K562 (cell line): Measurements from ENCODE around the gene MERTK.

Experiments used
- CHD4 ChIP-seq: fragments of 200-600 bp; sonication (generic); IDR thresholded peaks from 3 replicates; pipeline ENCODE4 v1.6.1; 2012; ENCODE audit warnings: low read depth, mild to moderate bottlenecking, mixed read lengths, low read length, inconsistent platforms; ENCODE audit not compliant: insufficient read depth, insufficient replicate concordance, poor library complexity, severe bottlenecking
- MAZ ChIP-seq, 2 experiments: fragments of 450-650 bp in 1 of 2; sonication (generic) in 1 of 2; formaldehyde crosslinking; IDR thresholded peaks in 1 of 2; conservative IDR thresholded peaks in 1 of 2; 2 replicates each; pipeline versions ENCODE4 v1.4.0 to v1.5.0; 2020; ENCODE audit warnings: mild to moderate bottlenecking in 1 of 2, missing genetic modification reagents in 1 of 2
- MEF2D ChIP-seq: conservative IDR thresholded peaks from 2 replicates; pipeline ENCODE4 v1.6.1; 2016; ENCODE audit warnings: low read depth, missing genetic modification characterization, missing compliant biosample characterization
- TCF7L2 ChIP-seq: fragments of 150-350 bp; IDR thresholded peaks from 2 replicates; pipeline ENCODE4 v1.6.1; 2016; ENCODE audit warnings: low read depth, mild to moderate bottlenecking, low read length, moderate library complexity
- TGIF2 ChIP-seq: sonication (generic); formaldehyde crosslinking; IDR thresholded peaks from 2 replicates; pipeline ENCODE4 v1.8.1; 2022; ENCODE audit warnings: mild to moderate bottlenecking, missing genetic modification reagents, moderate library complexity
- ZBTB1 ChIP-seq: sonication (generic); formaldehyde crosslinking; IDR thresholded peaks from 2 replicates; pipeline ENCODE4 v1.8.1; 2023; ENCODE audit warnings: missing genetic modification reagents, low read depth, mild to moderate bottlenecking, borderline replicate concordance
- ZNF224 ChIP-seq: sonication (generic); formaldehyde crosslinking; IDR thresholded peaks from 2 replicates; pipeline ENCODE4 v1.8.0; 2022; ENCODE audit warnings: mild to moderate bottlenecking, missing genetic modification reagents
- ZNF3 ChIP-seq: fragments of 250-450 bp; sonication (Bioruptor Pico); IDR thresholded peaks from 2 replicates; pipeline ENCODE4 v1.5.0; 2021; ENCODE audit warnings: mild to moderate bottlenecking, moderate library complexity
- ZSCAN29 ChIP-seq: fragments of 450-650 bp; IDR thresholded peaks from 2 replicates; pipeline ENCODE4 v1.6.1; 2017

- no peak for TF ChIP-seq ZBTB1 (CRISPR knock-in tag)
- TF ChIP-seq MAZ (CRISPR knock-in tag; conservative IDR thresholded peaks at IDR 0.05 in 1 of 2, IDR thresholded peaks at IDR 0.05 in 1 of 2) = no peak
- no peak for TF ChIP-seq TGIF2
- TF ChIP-seq ZNF224 (CRISPR knock-in tag) = no peak
- no peak for TF ChIP-seq ZSCAN29
- TF ChIP-seq MEF2D (tag) = no peak
- no peak for TF ChIP-seq TCF7L2
- TF ChIP-seq ZNF3 = no peak
- no peak for TF ChIP-seq CHD4
Observed at GRCh38 chr2:111966241-111966640, 67.8 kb downstream of the MERTK start.
